ENCODE measurements around the gene NKX2-8. TPM values are rescaled to one million over a fixed set of nuclear protein-coding genes. Genes with fewer than 3 reads are reported as not detected.
A peak's percentile ranks its signal among the peaks of the same experiment; 100 is the strongest.

NKX2-8 gene
- total and polyA plus RNA-seq, 2 of the 13 experiments (the other 11 are each of a cell fraction or from before 2014, with no cell fraction given): not detected

GRCh38 chr14:36553656-36554260 lies 28.7 kb downstream of the NKX2-8 start:
- FAIRE-seq (peak; percentile 49), DNase-seq (ENCODE audit: low spot score) (peak; percentile 65), ATAC-seq (peak; percentile 79)
- no peaks in the 10 kb centered on the region for H3K36me3 ChIP-seq (replicated peaks in 1 of 2; ENCODE audit: control insufficient read depth in 1 of 2, insufficient read depth in 2 of 2, low read length in 2 of 2)
- no TSS peak for BruUV-seq (replicated peaks)
- H3K79me2 ChIP-seq (ENCODE audit: insufficient read depth, low read length): no peaks in the 10 kb centered on the region
- 25% methylated on average over 4 of the region's 4 CpGs for WGBS (ENCODE audit: low lambda C conversion rate)
- H3K9ac ChIP-seq (ENCODE audit: insufficient read depth, low read depth, low read length): no peak overlapping the region
- no peak overlapping the region for H3K4me3 ChIP-seq (replicated peaks in 1 of 3; ENCODE audit: insufficient read depth in 1 of 3, low read depth in 2 of 3, low read length in 3 of 3)
- no peak overlapping the region for H2AFZ ChIP-seq (ENCODE audit: low read length)
- H3K27me3 ChIP-seq (ENCODE audit: control insufficient read depth in 1 of 2, insufficient read depth in 2 of 2, low read length in 2 of 2): peaks cover 0 to 15% of the 10 kb centered on the region in 2 experiments; a peak in 2 of 5 replicates
- H4K20me1 ChIP-seq (ENCODE audit: insufficient read depth, low read length): no peaks in the 10 kb centered on the region
- ChIA-PET POLR2A (no interaction called here), CTCF (ENCODE audit: low intra/inter-chr PET ratio, low total read pairs) (interaction anchor here (1.2 to 4.7 kb wide), 4 partner anchors 51 to 597 kb away, joined by 3 to 60 read pairs (median 21); no protein-coding TSS in a partner anchor)
- no peaks in the 10 kb centered on the region for H3K9me3 ChIP-seq (ENCODE audit: low read length)
- no peak overlapping the region for H3K4me2 ChIP-seq (ENCODE audit: low read depth, low read length)
- H3K4me1 ChIP-seq (ENCODE audit: insufficient read depth, low read length): peaks cover 9% of the 10 kb centered on the region
- H3K27ac ChIP-seq (ENCODE audit: extremely low read length, insufficient read depth, low read length): no peak overlapping the region
- intact Hi-C loops (cut with micrococcal nuclease; ENCODE audit: unreplicated experiment): loop anchor here (1.0 kb wide), 3 partner anchors 52 to 596 kb away; no protein-coding TSS in a partner anchor
- in situ Hi-C loops (cut with HindIII; ENCODE audit: extremely low pct_ligation_motif_present, low pct_unique_long_range_greater_than_20kb): loop anchor here (5.0 to 10.0 kb wide), 2 partner anchors 54 to 391 kb away; no protein-coding TSS in a partner anchor
- TF ChIP-seq, protein P1, sequence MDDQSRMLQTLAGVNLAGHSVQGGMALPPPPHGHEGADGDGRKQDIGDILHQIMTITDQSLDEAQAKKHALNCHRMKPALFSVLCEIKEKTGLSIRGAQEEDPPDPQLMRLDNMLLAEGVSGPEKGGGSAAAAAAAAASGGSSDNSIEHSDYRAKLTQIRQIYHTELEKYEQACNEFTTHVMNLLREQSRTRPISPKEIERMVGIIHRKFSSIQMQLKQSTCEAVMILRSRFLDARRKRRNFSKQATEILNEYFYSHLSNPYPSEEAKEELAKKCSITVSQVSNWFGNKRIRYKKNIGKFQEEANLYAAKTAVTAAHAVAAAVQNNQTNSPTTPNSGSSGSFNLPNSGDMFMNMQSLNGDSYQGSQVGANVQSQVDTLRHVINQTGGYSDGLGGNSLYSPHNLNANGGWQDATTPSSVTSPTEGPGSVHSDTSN (CRISPR knock-in tag; IDR thresholded peaks at IDR 0.05; ENCODE audit: borderline replicate concordance): no peak
- TF ChIP-seq ISL2 (CRISPR knock-in tag; IDR thresholded peaks at IDR 0.05) (0 out of 2 replicates have a peak, but pooled peaks have one; percentile 20), XRCC5 (optimal IDR thresholded peaks at IDR 0.05; ENCODE audit: low read length) (peak; percentile 56), RAD21 (CRISPR knock-in tag; IDR thresholded peaks at IDR 0.05) (peak; percentile 55), SMC3 (IDR thresholded peaks at IDR 0.05; ENCODE audit: low read length) (peak; percentile 88), RXRB (CRISPR knock-in tag; IDR thresholded peaks at IDR 0.05; ENCODE audit: borderline replicate concordance) (0 out of 2 replicates have a peak, but pooled peaks have one; percentile 27), CTCF (CRISPR knock-in tag; IDR thresholded peaks at IDR 0.05) (peak; percentile 72), STAG1 (CRISPR knock-in tag; IDR thresholded peaks at IDR 0.05) (peak; percentile 68), KLF13 (CRISPR knock-in tag; IDR thresholded peaks at IDR 0.05) (no peak), PAX8 (CRISPR knock-in tag; IDR thresholded peaks at IDR 0.05; ENCODE audit: borderline replicate concordance) (no peak), ARID3A (IDR thresholded peaks at IDR 0.05; ENCODE audit: low read depth, low read length) (peak; percentile 76), NONO (IDR thresholded peaks at IDR 0.05) (no peak), NONO (CRISPR knock-in tag; conservative IDR thresholded peaks at IDR 0.05) (0 out of 2 replicates have a peak, but pooled peaks have one; percentile 26), ZNF362 (CRISPR knock-in tag; IDR thresholded peaks at IDR 0.05; ENCODE audit: borderline replicate concordance) (peak; percentile 96), FOXK1 (CRISPR knock-in tag; IDR thresholded peaks at IDR 0.05; ENCODE audit: borderline replicate concordance, low read depth) (0 out of 2 replicates have a peak, but pooled peaks have one; percentile 16), MIXL1 (CRISPR knock-in tag; IDR thresholded peaks at IDR 0.05) (0 out of 2 replicates have a peak, but pooled peaks have one; percentile 52), PCBP2 (optimal IDR thresholded peaks at IDR 0.05; ENCODE audit: low read depth, low read length, poor library complexity, severe bottlenecking) (no peak), NCOA2 (CRISPR knock-in tag; IDR thresholded peaks at IDR 0.05) (0 out of 2 replicates have a peak, but pooled peaks have one; percentile 31), MZF1 (CRISPR knock-in tag; IDR thresholded peaks at IDR 0.05; ENCODE audit: borderline replicate concordance) (no peak), ZNF549 (CRISPR knock-in tag; IDR thresholded peaks at IDR 0.05) (no peak)
